ENCODE data around the gene POLDIP2. TPM values are rescaled to one million over a fixed set of nuclear protein-coding genes. Genes with fewer than 3 reads are reported as not detected.

POLDIP2 gene
- total and polyA plus RNA-seq, 10 of the 15 experiments (the other 5 are each of a cell fraction or from before 2014, with no cell fraction given), result 22.8 to 196 (median 121) TPM

DNA sequence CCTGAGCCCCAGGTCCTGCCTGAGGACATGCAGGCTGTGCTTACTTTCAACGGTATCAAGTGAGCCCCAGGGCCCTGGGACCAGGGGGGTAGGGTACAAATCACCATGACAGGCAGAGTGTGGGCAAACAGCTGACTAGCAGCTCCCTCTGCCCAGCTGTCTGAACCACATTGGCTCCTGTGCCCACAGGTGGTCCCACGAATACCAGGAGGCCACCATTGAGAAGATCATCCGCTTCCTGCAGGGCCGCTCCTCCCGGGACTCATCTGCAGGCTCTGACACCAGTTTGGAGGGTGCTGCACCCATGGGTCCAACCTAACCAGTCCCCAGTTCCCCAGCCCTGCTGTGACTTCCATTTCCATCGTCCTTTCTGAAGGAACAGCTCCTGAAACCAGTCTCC is 38.6 kb upstream of the POLDIP2 start:
- Histone ChIP-seq H3K27me3 (replicated peaks in 1 of 2; ENCODE audit: control insufficient read depth in 2 of 2, insufficient read depth in 2 of 2, low read length in 1 of 2) (no peaks in the 10 kb centered on the region), H3K27ac (ENCODE audit: control insufficient read depth, insufficient read depth) (no peak overlapping the region), H3K9ac (ENCODE audit: control insufficient read depth, insufficient read depth, low read length) (no peak overlapping the region), H3K36me3 (ENCODE audit: control insufficient read depth in 2 of 2, insufficient read depth in 2 of 2, low read length in 1 of 2) (peaks cover 1 to 6% of the 10 kb centered on the region in 2 experiments; a peak in 3 of 4 replicates), H4K20me1 (ENCODE audit: control insufficient read depth, insufficient read depth) (no peaks in the 10 kb centered on the region), H3K4me2 (ENCODE audit: control insufficient read depth, insufficient read depth) (no peak overlapping the region), H3K4me1 (ENCODE audit: control insufficient read depth, insufficient read depth, low read length) (no peaks in the 10 kb centered on the region), H2AFZ (ENCODE audit: control insufficient read depth, low read depth, low read length) (no peak overlapping the region), H3K79me2 (ENCODE audit: control insufficient read depth, insufficient read depth, low read length) (no peaks in the 10 kb centered on the region), H3K4me3 (no peak overlapping the region), H3K9me3 (replicated peaks; ENCODE audit: control insufficient read depth, insufficient read depth, low read length) (no peaks in the 10 kb centered on the region)
- ChIA-PET SMC1A (ENCODE audit: uncharacterized antibody, unreplicated experiment) (no interaction called here), RAD21 (ENCODE audit: unreplicated experiment) (no interaction called here), CTCF (interaction anchor here (1.7 kb wide), 1 partner anchor 20 kb away, joined by 3 read pairs; no protein-coding TSS in a partner anchor), POLR2A (no interaction called here)
- 78% methylated on average over 6 of the region's 6 CpGs for WGBS (ENCODE audit: insufficient coverage, insufficient replicate concordance, low lambda C conversion rate, missing lambda C conversion rate)
- FAIRE-seq, result no peak
- ATAC-seq, result no peak
- in situ Hi-C loops (cut with MboI) (no loop called here), intact Hi-C loops (cut with micrococcal nuclease; ENCODE audit: unreplicated experiment) (no loop called here)
- no TSS peak for BruUV-seq (replicated peaks)
- DNase-seq (ENCODE audit: low read depth, low spot score), result no peak
- TF ChIP-seq, protein P1, sequence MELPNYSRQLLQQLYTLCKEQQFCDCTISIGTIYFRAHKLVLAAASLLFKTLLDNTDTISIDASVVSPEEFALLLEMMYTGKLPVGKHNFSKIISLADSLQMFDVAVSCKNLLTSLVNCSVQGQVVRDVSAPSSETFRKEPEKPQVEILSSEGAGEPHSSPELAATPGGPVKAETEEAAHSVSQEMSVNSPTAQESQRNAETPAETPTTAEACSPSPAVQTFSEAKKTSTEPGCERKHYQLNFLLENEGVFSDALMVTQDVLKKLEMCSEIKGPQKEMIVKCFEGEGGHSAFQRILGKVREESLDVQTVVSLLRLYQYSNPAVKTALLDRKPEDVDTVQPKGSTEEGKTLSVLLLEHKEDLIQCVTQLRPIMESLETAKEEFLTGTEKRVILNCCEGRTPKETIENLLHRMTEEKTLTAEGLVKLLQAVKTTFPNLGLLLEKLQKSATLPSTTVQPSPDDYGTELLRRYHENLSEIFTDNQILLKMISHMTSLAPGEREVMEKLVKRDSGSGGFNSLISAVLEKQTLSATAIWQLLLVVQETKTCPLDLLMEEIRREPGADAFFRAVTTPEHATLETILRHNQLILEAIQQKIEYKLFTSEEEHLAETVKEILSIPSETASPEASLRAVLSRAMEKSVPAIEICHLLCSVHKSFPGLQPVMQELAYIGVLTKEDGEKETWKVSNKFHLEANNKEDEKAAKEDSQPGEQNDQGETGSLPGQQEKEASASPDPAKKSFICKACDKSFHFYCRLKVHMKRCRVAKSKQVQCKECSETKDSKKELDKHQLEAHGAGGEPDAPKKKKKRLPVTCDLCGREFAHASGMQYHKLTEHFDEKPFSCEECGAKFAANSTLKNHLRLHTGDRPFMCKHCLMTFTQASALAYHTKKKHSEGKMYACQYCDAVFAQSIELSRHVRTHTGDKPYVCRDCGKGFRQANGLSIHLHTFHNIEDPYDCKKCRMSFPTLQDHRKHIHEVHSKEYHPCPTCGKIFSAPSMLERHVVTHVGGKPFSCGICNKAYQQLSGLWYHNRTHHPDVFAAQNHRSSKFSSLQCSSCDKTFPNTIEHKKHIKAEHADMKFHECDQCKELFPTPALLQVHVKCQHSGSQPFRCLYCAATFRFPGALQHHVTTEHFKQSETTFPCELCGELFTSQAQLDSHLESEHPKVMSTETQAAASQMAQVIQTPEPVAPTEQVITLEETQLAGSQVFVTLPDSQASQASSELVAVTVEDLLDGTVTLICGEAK (IDR thresholded peaks at IDR 0.05; ENCODE audit: borderline replicate concordance), result no peak
- TF ChIP-seq IKZF1 (conservative IDR thresholded peaks at IDR 0.05) (no peak), HDAC2 (IDR thresholded peaks at IDR 0.05) (no peak), MAX (IDR thresholded peaks at IDR 0.05; ENCODE audit: low read depth, low read length) (no peak), TCF3 (IDR thresholded peaks at IDR 0.05; ENCODE audit: borderline replicate concordance, insufficient read depth, low read depth, low read length) (no peak), SMARCA5 (IDR thresholded peaks at IDR 0.05) (no peak), YBX1 (IDR thresholded peaks at IDR 0.05) (no peak), NR2C2 (IDR thresholded peaks at IDR 0.05; ENCODE audit: borderline replicate concordance, control insufficient read depth, insufficient read length, low read depth) (no peak), STAT3 (IDR thresholded peaks at IDR 0.05; ENCODE audit: low read depth, low read length) (no peak)
- TF ChIP-seq, protein P2, sequence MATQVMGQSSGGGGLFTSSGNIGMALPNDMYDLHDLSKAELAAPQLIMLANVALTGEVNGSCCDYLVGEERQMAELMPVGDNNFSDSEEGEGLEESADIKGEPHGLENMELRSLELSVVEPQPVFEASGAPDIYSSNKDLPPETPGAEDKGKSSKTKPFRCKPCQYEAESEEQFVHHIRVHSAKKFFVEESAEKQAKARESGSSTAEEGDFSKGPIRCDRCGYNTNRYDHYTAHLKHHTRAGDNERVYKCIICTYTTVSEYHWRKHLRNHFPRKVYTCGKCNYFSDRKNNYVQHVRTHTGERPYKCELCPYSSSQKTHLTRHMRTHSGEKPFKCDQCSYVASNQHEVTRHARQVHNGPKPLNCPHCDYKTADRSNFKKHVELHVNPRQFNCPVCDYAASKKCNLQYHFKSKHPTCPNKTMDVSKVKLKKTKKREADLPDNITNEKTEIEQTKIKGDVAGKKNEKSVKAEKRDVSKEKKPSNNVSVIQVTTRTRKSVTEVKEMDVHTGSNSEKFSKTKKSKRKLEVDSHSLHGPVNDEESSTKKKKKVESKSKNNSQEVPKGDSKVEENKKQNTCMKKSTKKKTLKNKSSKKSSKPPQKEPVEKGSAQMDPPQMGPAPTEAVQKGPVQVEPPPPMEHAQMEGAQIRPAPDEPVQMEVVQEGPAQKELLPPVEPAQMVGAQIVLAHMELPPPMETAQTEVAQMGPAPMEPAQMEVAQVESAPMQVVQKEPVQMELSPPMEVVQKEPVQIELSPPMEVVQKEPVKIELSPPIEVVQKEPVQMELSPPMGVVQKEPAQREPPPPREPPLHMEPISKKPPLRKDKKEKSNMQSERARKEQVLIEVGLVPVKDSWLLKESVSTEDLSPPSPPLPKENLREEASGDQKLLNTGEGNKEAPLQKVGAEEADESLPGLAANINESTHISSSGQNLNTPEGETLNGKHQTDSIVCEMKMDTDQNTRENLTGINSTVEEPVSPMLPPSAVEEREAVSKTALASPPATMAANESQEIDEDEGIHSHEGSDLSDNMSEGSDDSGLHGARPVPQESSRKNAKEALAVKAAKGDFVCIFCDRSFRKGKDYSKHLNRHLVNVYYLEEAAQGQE (IDR thresholded peaks at IDR 0.05; ENCODE audit: low read depth, low read length), result no peak
- TF ChIP-seq, protein P3, sequence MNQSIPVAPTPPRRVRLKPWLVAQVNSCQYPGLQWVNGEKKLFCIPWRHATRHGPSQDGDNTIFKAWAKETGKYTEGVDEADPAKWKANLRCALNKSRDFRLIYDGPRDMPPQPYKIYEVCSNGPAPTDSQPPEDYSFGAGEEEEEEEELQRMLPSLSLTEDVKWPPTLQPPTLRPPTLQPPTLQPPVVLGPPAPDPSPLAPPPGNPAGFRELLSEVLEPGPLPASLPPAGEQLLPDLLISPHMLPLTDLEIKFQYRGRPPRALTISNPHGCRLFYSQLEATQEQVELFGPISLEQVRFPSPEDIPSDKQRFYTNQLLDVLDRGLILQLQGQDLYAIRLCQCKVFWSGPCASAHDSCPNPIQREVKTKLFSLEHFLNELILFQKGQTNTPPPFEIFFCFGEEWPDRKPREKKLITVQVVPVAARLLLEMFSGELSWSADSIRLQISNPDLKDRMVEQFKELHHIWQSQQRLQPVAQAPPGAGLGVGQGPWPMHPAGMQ (IDR thresholded peaks at IDR 0.05; ENCODE audit: borderline replicate concordance), result no peak

Data from GM12878 (cell line).